ENCODE data around the gene LRRC37A3.
"Not testable (repeated sequence)": the region's sequence is repeated elsewhere in the genome, so short reads cannot be mapped to it uniquely, and the experiment has no call there.

LRRC37A3 gene

GRCh38 chr17:64925244-64925643, 6.0 kb upstream of the LRRC37A3 start:
- not testable (repeated sequence) for DNase-seq

GRCh38 chr17:64923051-64923568, 3.8 kb upstream of the LRRC37A3 start:
- DNase-seq, result not testable (repeated sequence)

- DNase-seq, result no peak
Measured at GRCh38 chr17:64920419-64921172, 1.3 kb upstream of the LRRC37A3 start.

DNA sequence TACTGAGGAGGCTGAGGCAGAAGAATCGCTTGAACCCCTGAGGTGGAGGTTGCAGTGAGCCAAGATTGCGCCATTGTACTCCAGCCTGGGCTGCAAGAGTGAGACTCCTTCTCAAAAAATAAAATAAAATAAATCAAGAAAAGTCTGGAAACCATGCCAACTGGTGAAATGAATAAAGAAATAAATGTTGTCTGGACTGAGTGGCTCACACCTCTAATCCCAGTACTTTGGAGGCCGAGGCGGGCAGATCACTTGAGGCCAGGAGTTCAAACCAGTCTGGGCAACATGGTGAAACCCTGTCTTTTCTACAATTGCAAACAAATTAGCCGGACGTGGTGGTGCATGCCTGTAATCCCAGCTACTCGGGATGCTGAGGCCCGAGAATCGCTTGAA, 744 bp upstream of the LRRC37A3 start:
- no peak for DNase-seq

DNA sequence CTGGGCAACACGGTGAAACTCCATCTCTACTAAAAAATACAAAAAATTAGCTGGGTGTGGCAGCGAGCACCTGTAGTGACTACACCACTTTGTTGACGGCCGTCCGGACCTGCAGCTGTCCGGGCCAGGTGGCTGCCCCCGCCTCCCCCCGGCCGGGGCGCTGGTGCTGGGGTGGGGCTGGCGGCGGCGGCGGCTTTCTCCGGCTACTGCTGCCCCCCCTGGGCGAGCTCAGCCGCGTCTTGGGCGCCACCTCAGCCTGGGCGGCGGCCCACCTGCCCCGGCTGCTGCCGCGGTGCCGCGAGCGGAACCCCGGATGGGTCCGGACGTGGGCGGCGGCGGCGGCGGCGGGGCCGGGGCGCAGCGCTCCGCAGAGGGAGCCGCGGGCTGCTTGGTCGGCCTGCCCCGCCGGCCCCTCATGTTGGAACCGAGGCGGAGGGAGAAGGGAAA, 413 bp downstream of the LRRC37A3 start:
- not testable (repeated sequence) for DNase-seq

GRCh38 chr17:64917540-64917939, 1.7 kb downstream of the LRRC37A3 start:
- DNase-seq, result not testable (repeated sequence)

DNA sequence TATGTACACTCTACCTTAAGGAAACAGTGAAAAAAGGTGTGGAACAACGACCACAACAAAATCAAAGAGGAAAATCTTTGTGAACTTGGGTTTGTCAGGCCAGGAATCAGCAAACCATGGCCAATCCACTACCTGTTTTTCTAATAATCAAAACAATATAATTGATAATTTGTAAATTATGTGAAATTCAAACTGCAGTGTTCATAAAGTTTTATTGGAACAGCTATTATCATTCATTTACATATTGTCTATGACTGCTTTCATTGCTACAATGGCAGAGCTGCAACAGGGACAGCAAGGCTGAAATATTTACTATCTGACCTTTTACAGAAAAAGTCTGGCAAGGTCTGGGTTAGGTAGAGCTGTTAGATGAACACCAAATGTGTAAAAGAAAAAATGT, 4.0 kb downstream of the LRRC37A3 start:
- DNase-seq, result not testable (repeated sequence)

DNA sequence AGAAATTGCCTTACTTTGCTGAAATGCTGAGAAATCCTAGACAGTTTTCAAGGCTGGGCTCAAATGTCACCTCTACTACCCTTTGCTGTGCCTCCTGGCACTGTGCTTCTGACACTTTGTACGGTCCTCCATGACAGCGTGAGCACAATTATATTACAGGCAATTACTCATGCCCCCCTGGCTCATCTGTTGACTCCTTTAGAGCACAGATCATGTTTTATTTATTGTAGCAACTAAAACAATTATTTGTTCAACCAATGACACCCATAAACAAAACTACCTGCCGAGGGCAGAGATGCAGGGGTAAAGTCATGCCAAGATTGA, 9.1 kb downstream of the LRRC37A3 start:
- not testable (repeated sequence) for DNase-seq

DNA sequence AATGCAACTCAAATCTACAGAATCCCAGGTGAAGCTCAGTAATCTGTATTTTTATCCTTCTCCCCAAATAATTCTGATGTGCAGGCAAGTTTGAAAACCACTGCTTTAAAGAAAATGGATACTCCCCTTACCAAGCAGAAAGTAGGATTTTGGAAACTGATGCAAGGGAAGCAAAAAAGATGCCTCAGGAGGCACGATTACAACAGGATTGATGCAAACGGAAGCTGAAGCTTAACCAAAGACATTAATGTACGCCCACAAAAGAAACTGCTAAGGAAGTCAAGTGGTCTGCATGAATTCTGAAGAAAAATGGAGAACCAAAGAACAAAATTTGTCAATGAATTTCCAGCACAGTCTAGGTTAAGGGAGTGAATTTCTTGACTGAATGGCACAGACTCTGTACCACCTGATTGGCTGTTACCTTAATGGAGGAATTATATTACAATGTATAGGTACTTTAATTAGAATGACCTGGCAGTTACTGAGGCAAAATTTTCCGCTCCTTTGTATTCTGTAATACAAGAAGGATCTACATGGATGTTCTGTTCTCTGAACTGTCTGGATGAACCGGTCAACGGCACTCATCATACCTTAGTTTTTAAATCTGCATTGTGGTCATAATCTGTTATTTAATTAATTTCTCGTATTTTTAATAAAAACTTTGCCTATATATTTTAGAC, 9.6 kb downstream of the LRRC37A3 start:
- not testable (repeated sequence) for DNase-seq

DNA sequence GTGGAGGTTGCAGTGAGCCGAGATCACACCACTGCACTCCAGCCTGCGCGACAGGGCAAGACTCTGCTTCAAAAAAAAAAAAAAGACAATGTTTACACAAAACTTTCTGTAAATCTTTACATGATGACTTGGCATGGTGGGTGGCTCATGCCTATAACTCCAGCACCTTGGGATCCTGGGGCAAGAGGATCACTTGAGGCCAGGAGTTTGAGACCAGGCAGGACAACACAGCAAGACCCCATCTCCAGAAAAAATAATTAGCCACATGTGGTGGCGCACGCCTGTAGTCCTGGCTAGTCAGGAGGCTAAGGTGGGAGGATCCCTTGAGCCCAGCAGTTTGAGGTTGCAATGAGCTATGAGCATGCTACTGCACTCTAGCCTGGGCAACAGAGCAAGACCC, 15.2 kb downstream of the LRRC37A3 start:
- DNase-seq, result not testable (repeated sequence)

DNA sequence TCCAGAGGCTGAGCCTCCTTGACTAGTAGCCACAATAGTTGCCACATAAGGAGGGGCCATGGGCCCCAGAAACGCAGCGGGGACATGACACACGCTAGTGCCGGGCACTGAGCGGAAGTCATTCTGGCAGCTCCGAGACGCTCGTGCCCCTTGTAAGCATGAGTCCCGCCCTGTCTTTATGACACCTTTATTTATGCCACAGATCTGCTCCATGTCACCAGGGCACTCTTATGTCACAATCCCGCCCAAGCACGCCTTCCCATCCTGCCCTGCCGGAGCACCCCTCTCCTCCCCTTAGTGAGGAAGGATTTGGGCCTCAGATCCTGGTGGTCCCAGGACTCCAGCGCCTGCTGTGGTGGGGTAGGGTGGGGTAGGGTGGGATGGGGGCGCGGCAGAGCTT, 22.1 kb downstream of the LRRC37A3 start:
- not testable (repeated sequence) for DNase-seq

GRCh38 chr17:64874210-64874609, 45.1 kb downstream of the LRRC37A3 start:
- not testable (repeated sequence) for DNase-seq

DNA sequence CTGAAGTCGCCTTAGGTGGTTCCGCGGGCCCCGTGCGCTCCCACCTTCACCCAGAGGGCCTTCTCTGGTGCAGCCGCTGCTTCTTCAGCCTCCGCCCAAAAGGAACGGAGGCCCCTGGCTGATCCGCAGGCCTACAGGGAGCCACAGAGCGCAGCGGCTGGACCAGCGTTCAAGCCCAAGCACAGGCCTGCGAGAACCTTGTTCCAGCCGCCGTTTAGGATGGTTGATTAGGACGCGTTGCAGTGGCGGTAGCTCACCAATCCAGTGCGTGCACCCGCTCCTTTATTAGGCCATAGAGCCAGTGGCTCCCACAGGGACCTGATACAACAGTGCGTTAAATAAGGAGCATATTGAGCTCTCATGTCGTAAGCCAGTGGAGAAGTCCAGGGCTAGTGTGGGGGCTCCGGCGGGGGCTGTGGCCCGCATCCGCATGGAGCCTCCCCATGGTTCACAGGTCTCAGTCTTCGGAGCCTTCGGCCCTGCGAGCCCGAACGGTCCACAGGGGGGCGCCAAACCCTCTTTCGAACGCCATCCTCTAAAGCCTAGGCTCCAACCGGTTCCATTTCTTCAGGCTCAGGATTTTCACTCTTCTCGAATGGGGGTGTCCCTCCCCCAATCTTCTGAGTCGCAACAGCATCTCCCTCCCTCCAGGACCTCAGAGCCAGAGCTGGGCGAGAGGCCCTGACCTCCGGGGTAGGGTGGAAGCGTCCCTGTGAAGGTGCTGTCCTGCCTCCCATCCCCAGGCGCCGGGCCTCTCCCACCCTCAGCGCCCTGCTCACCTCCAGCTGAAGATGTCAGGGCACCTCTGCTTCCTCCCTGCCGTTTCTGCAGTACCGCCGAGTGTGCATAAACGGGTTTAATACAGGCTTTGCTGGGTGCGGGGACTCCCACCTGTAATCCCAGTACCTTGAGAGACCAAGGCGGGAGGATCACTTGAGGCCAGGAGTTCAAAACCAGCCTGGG, 71.5 kb downstream of the LRRC37A3 start:
- peak; percentile 6 for DNase-seq

GRCh38 chr17:64846892-64847291, 72.4 kb downstream of the LRRC37A3 start:
- DNase-seq, result not testable (repeated sequence)

DNA sequence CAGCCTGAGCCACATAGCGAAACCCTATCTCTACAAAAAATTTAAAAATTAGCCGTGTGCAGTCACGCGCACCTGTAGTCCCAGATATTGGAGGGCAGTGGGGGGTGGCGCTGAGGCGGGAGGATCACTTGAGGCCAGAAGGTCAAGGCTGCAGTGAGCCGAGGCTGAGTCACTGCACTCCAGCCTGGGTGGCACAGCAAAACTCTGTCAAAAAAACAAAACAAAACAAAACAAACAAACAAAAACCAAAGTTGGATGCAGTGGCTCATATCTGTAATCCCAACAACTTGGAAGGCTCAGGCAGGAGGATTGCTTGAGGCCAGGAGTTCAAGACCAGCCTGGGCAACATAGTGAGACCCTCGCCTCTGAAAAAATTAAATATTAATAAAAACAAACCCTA, 75.4 kb downstream of the LRRC37A3 start:
- DNase-seq, result not testable (repeated sequence)

- DNase-seq, result not testable (repeated sequence)
Measured at GRCh38 chr17:64842900-64843299, 76.4 kb downstream of the LRRC37A3 start.

GRCh38 chr17:64840960-64841359, 78.3 kb downstream of the LRRC37A3 start:
- not testable (repeated sequence) for DNase-seq

- not testable (repeated sequence) for DNase-seq
Measured at GRCh38 chr17:64838513-64838912, 80.8 kb downstream of the LRRC37A3 start.

DNA sequence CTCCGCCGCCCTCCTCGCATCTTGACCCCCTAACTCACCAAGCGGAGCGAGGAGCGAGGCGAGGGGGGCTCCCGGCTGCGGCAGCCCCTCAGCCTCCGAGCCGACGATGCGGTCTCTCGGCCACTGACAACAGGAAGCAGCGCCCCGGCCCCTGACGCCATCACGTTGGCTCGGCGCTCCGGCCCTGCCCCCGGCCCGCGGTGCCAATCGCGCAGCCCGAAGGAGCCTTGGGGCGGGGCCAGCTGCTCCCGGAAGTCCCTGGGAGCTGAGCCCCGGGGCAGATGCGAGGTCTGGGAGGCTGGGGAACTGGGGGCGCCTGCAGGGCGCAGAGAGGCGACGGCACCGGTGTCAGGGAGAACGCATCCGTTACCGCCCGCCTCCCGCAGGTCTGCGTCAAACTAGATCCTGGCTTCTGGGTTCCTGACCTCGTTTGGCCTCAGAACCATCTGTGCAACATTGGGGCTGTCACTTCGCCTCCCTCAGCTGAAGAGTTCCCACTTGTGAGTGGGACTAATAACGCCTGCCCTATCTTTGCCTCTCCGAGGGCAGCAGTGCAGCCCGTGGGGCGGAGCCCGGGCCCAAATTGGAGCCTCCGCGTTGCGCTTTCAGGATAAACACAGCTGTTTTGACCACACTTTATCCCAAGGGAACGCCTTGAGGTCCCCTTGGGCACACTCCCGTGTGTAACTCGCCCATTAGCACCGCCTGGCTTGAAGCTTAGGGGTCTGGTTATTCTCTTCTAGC, 82.1 kb downstream of the LRRC37A3 start:
- DNase-seq, result not testable (repeated sequence)

- not testable (repeated sequence) for DNase-seq
Measured at GRCh38 chr17:64836623-64837017, 82.7 kb downstream of the LRRC37A3 start.

DNA sequence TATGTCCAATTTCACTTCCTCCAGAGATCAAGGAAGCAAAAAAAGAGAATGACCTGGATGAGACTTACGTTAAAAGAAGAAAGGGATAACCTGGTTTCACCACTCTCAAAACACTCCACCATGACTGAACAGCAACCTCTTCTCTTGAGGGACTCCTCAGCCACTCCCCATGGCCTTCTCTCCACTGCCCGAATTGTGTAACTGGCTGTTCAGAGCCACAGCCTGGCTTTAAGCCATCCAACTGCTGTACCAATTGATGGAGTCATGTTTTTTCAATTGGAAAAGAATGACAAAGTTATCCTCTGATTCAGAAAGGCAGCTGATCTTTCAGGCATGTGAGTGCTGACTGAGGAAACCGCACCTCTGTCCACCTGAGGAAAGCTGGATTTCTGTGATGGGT, 85.2 kb downstream of the LRRC37A3 start:
- not testable (repeated sequence) for DNase-seq

GRCh38 chr17:64830631-64831040, 88.6 kb downstream of the LRRC37A3 start:
- not testable (repeated sequence) for DNase-seq

Measured in NCI-H1048 (cell line).